Trophoblast cell (in vitro differentiated cells and primary cell): ENCODE data around the gene SYTL2.

ENCODE experiments used
- DNase-seq, 2 donors: peaks; one replicate each; pipeline ENCODE4 v3.0.0-alpha.2; 2016
- H2AFZ ChIP-seq: 2 replicates; pipeline ENCODE4 v1.6.1; 2013; ENCODE audit warnings: low read length, moderate library complexity, mild to moderate bottlenecking; ENCODE audit not compliant: insufficient read depth, poor library complexity
- H2AK5ac ChIP-seq: 2 replicates; pipeline ENCODE4 v1.6.1; 2013; ENCODE audit warnings: mild to moderate bottlenecking, low read length
- H2BK120ac ChIP-seq: 2 replicates; pipeline ENCODE4 v1.6.1; 2013; ENCODE audit warnings: low read length, mild to moderate bottlenecking, moderate library complexity; ENCODE audit not compliant: insufficient read depth, poor library complexity
- H2BK12ac ChIP-seq: 2 replicates; pipeline ENCODE4 v1.6.1; 2013; ENCODE audit warnings: mild to moderate bottlenecking, low read length, moderate library complexity
- H2BK5ac ChIP-seq: 2 replicates; pipeline ENCODE4 v1.6.1; 2013; ENCODE audit warnings: low read length, low read depth, moderate library complexity, mild to moderate bottlenecking; ENCODE audit not compliant: poor library complexity
- H3K14ac ChIP-seq: 2 replicates; pipeline ENCODE4 v1.6.1; 2013; ENCODE audit warnings: mild to moderate bottlenecking, low read length
- H3K18ac ChIP-seq: 2 replicates; pipeline ENCODE4 v1.6.1; 2013; ENCODE audit warnings: mild to moderate bottlenecking, low read length
- H3K23ac ChIP-seq: 2 replicates; pipeline ENCODE4 v1.6.1; 2013; ENCODE audit warnings: low read length
- H3K27ac ChIP-seq: 2 replicates; pipeline ENCODE4 v1.5.1; 2013; ENCODE audit warnings: low read depth, mild to moderate bottlenecking, inconsistent platforms, low read length, moderate library complexity
- H3K27me3 ChIP-seq: 2 replicates; pipeline ENCODE4 v1.6.1; 2013; ENCODE audit warnings: inconsistent platforms, mild to moderate bottlenecking, low read length, moderate library complexity; ENCODE audit not compliant: insufficient read depth
- H3K36me3 ChIP-seq, 2 experiments: 1 replicate in 1 of 2; 2 replicates in 1 of 2; pipeline ENCODE4 v1.6.1; 2013; ENCODE audit warnings: low read length in 2 of 2, mild to moderate bottlenecking in 2 of 2, moderate library complexity in 1 of 2; ENCODE audit not compliant: insufficient read depth in 2 of 2, control insufficient read depth in 1 of 2
- H3K4ac ChIP-seq: 2 replicates; pipeline ENCODE4 v1.6.1; 2013; ENCODE audit warnings: low read depth, mild to moderate bottlenecking, low read length, moderate library complexity
- H3K4me1 ChIP-seq, 2 experiments: 1 replicate in 1 of 2; 2 replicates in 1 of 2; pipeline ENCODE4 v1.6.1; 2013; ENCODE audit warnings: low read length in 2 of 2, mild to moderate bottlenecking in 2 of 2, moderate library complexity in 1 of 2; ENCODE audit not compliant: insufficient read depth in 2 of 2, control insufficient read depth in 1 of 2
- H3K4me2 ChIP-seq: 2 replicates; pipeline ENCODE4 v1.6.1; 2013; ENCODE audit warnings: inconsistent platforms, mild to moderate bottlenecking, low read length, moderate library complexity
- H3K4me3 ChIP-seq: 2 replicates; pipeline ENCODE4 v1.5.1; 2013; ENCODE audit warnings: mild to moderate bottlenecking, low read depth, low read length, inconsistent platforms
- H3K79me1 ChIP-seq: one replicate; pipeline ENCODE4 v1.6.1; 2013; ENCODE audit warnings: low read length
- H3K79me2 ChIP-seq: 2 replicates; pipeline ENCODE4 v1.6.1; 2013; ENCODE audit warnings: low read length, mild to moderate bottlenecking; ENCODE audit not compliant: control insufficient read depth, insufficient read depth, poor library complexity
- H3K9ac ChIP-seq: 2 replicates; pipeline ENCODE4 v1.6.1; 2013; ENCODE audit warnings: mild to moderate bottlenecking, low read length
- H3K9me3 ChIP-seq: 2 replicates; pipeline ENCODE4 v1.6.1; 2013; ENCODE audit warnings: low read depth, mild to moderate bottlenecking, control low read depth, inconsistent platforms, low read length; ENCODE audit not compliant: insufficient read depth
- H4K12ac ChIP-seq: 2 replicates; pipeline ENCODE4 v1.6.1; 2013; ENCODE audit warnings: low read depth, mild to moderate bottlenecking, low read length, moderate library complexity
- H4K8ac ChIP-seq: 2 replicates; pipeline ENCODE4 v1.6.1; 2013; ENCODE audit warnings: low read depth, mild to moderate bottlenecking, low read length, moderate library complexity
- H4K91ac ChIP-seq: one replicate; pipeline ENCODE4 v1.6.1; 2013; ENCODE audit warnings: low read depth, mild to moderate bottlenecking, low read length, moderate library complexity
- WGBS: extraction: QIAGEN DNeasy Blood & Tissue Kit; methylation state at CpG from one replicate; pipeline ENCODE4 v1.1.7; 2013; ENCODE audit warnings: missing lambda C conversion rate; ENCODE audit not compliant: insufficient read length, insufficient coverage; ENCODE audit errors: extremely low coverage; 5-methylcytosine and 5-hydroxymethylcytosine counted together

The SYTL2 gene

DNA sequence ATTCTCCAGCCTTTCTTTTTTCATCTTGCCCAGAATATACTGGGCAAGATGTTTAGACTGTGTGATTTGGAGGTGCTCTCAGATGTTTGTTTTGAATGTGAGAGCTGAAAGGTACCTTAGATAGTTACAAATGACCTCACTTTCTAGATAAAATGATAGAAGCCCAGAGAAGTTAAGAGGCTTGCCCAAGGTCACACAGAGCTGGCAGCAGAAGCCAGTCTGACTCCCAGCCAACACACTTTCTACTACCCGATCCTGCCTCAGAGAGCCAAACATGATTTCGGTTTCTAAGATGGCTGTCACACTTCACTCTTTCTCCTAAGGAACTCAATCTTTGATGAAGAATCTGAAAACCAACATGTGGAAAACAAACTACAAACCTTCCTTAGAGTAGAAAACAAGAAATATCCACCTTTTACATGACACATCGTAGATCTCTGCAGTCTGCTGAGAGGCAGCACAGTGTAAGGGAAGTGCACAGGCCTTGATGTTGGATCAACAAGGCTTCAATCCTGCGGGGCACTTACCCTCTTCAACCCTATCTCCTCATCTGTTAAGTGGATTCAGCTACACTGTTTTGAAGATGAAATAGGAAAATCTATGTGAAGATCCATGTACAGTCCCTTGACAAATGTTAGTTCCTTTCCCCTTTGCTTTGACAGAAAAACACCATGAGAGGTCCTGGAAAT is 58.6 kb downstream of the SYTL2 start:
- Histone ChIP-seq H2AFZ (no peak overlapping the region), H3K9me3 (no peaks in the 10 kb centered on the region), H3K18ac (no peak overlapping the region), H4K91ac (no peak overlapping the region), H3K4me2 (no peak overlapping the region), H3K79me2 (no peaks in the 10 kb centered on the region), H2BK120ac (no peak overlapping the region), H3K79me1 (no peaks in the 10 kb centered on the region), H4K8ac (no peak overlapping the region), H3K4me3 (no peak overlapping the region), H3K27ac (no peak overlapping the region), H3K36me3 (no peaks in the 10 kb centered on the region), H3K27me3 (no peaks in the 10 kb centered on the region), H2BK5ac (no peak overlapping the region), H2BK12ac (no peak overlapping the region), H3K9ac (no peak overlapping the region), H2AK5ac (no peak overlapping the region), H3K4ac (no peak overlapping the region), H3K14ac (no peak overlapping the region), H3K23ac (no peak overlapping the region), H3K4me1 (peaks cover 0 to 2% of the 10 kb centered on the region in 2 experiments), H4K12ac (no peak overlapping the region)
- no CpG with 5 or more reads among the region's 4 CpGs for WGBS
- no peak for DNase-seq

DNA sequence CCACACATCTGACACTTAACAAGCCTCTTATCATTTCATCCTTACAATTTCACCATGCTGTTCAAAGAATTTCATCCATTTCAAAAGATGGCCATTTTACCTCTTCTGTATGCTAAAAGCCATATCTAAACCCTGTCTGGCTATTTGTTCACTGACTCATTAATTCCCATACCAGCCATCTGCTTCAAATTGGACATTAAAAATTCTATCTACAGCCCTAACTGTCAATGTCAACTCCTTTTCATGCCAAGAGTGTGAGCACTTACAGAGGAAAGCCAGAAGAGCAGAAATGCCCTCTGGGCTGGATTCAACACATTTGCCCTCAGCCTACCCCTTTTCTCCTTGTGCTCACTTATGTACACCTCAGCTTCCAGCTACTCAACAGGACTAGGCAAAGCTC is 59.2 kb downstream of the SYTL2 start:
- Histone ChIP-seq H3K9ac (no peak overlapping the region), H3K14ac (no peak overlapping the region), H4K12ac (no peak overlapping the region), H3K4me2 (no peak overlapping the region), H2BK120ac (no peak overlapping the region), H3K36me3 (no peaks in the 10 kb centered on the region), H2BK5ac (no peak overlapping the region), H3K4me3 (no peak overlapping the region), H3K79me1 (no peaks in the 10 kb centered on the region), H3K79me2 (no peaks in the 10 kb centered on the region), H4K91ac (no peak overlapping the region), H4K8ac (no peak overlapping the region), H3K27ac (no peak overlapping the region), H2AFZ (peak overlapping the region; percentile 45), H3K18ac (no peak overlapping the region), H3K4ac (no peak overlapping the region), H3K27me3 (no peaks in the 10 kb centered on the region), H3K23ac (no peak overlapping the region), H3K4me1 (peaks cover 0 to 2% of the 10 kb centered on the region in 2 experiments), H2BK12ac (no peak overlapping the region), H3K9me3 (no peaks in the 10 kb centered on the region), H2AK5ac (no peak overlapping the region)
- peak; percentile 31 to 73 for DNase-seq

DNA sequence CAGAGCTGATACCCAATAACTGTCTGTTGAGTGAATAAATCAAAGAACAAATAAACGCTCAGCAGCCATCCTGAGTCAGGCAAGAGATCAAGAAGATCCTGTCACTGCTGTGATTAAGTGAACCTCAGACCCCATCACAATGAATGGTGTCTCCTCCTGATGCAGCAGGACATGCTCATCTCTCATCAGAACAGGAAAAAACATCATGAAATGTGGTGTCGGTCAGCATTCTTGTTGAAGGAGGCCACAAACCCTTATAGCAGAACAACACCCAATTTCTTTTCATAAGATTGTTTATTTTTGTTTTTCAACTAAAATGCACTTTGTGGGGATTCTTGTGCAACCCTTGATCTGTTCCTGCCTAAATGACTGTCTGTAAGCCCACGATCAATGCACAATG is 60.3 kb downstream of the SYTL2 start:
- no peak overlapping the region for H3K27ac ChIP-seq
- H3K18ac ChIP-seq = no peak overlapping the region
- H3K4me3 ChIP-seq = no peak overlapping the region
- no peaks in the 10 kb centered on the region for H3K36me3 ChIP-seq
- H3K27me3 ChIP-seq = no peaks in the 10 kb centered on the region
- no peak overlapping the region for H2BK5ac ChIP-seq
- no peaks in the 10 kb centered on the region for H3K79me1 ChIP-seq
- H4K8ac ChIP-seq = no peak overlapping the region
- no peak for DNase-seq
- H4K91ac ChIP-seq = no peak overlapping the region
- no peak overlapping the region for H2BK120ac ChIP-seq
- no peak overlapping the region for H3K4ac ChIP-seq
- WGBS = no CpG with 5 or more reads among the region's 3 CpGs
- no peak overlapping the region for H4K12ac ChIP-seq
- no peak overlapping the region for H3K4me2 ChIP-seq
- no peaks in the 10 kb centered on the region for H3K79me2 ChIP-seq
- H2AFZ ChIP-seq = no peak overlapping the region
- no peak overlapping the region for H3K23ac ChIP-seq
- no peak overlapping the region for H2BK12ac ChIP-seq
- H3K9ac ChIP-seq = no peak overlapping the region
- H3K14ac ChIP-seq = no peak overlapping the region
- H2AK5ac ChIP-seq = no peak overlapping the region
- H3K9me3 ChIP-seq = no peaks in the 10 kb centered on the region
- H3K4me1 ChIP-seq = peaks cover 0 to 2% of the 10 kb centered on the region in 2 experiments

DNA sequence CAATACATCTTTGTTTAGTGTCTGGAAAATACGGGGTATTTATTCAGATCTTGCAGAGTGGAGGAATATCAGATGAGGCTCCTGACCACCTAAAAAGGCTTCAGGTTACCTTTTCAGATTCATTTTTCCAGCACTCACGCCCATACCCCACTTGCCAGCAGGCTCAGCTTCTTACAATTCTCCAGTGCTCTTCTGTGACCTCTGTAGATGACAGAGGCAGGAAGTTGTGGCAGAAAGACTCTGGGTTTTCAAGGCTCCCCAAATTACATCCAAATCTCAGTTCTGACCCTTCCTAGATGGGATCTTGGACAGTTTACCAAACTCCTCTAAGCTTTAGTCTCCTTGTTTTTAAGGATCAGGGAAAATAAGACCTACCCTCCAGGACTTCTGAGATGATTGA is 61.1 kb downstream of the SYTL2 start:
- no peak overlapping the region for H2AFZ ChIP-seq
- H3K27me3 ChIP-seq = no peaks in the 10 kb centered on the region
- no peaks in the 10 kb centered on the region for H3K36me3 ChIP-seq
- H2AK5ac ChIP-seq = no peak overlapping the region
- H2BK120ac ChIP-seq = no peak overlapping the region
- no peaks in the 10 kb centered on the region for H3K9me3 ChIP-seq
- H3K23ac ChIP-seq = no peak overlapping the region
- no peak overlapping the region for H3K4ac ChIP-seq
- no peak overlapping the region for H2BK12ac ChIP-seq
- no peak overlapping the region for H2BK5ac ChIP-seq
- no peak for DNase-seq
- no peaks in the 10 kb centered on the region for H3K79me1 ChIP-seq
- H3K9ac ChIP-seq = no peak overlapping the region
- no peak overlapping the region for H4K8ac ChIP-seq
- WGBS = no CpG with 5 or more reads among the region's 2 CpGs
- H4K91ac ChIP-seq = no peak overlapping the region
- no peak overlapping the region for H4K12ac ChIP-seq
- no peak overlapping the region for H3K4me3 ChIP-seq
- no peak overlapping the region for H3K18ac ChIP-seq
- H3K27ac ChIP-seq = no peak overlapping the region
- no peak overlapping the region for H3K14ac ChIP-seq
- H3K4me2 ChIP-seq = no peak overlapping the region
- H3K4me1 ChIP-seq = peaks cover 2% of the 10 kb centered on the region in 2 experiments
- no peaks in the 10 kb centered on the region for H3K79me2 ChIP-seq
